NCI-H82 treated with DMSO at 0.1 percent for 48 hours (cell line): ENCODE results near the gene SWI5.
A peak's percentile ranks its signal among the peaks of the same experiment; 100 is the strongest.
"Not testable (repeated sequence)": the region's sequence is repeated elsewhere in the genome, so short reads cannot be mapped to it uniquely, and the experiment has no call there.

ENCODE experiments used
- DNase-seq: peaks from one replicate; lab custom pipeline; 2025; ENCODE audit not compliant: unreplicated experiment; lab: John Stamatoyannopoulos, UW

The SWI5 gene

DNA sequence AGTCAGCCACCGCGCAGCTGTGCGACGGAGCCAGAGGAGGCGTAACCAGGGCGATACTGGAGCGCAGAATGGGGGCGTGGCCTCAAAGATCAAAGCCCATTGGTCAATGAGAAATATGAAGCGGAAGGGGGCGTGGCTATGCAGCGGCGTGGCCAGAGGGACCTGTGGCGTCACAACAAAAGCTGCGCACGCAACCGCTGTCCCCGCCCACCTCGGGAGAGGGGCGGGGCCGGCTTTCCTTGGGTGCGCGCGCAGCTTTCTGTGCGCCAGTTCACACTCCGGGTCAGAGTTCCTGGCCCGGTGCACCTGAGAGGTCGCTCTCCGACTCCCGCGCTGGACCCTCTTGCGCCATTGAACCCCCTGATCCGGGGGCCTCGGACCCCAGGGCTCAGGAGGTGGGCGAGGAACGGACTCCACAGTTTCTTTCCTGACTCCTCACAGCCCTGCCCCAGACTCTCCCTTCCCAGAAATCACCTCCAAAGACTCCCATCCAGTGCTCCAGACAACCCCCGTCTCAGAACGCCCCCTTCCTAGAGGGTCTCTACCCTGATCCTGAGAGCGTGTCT lies at the start of gene SWI5:
SWI5 (plus strand) TSS at position 269 of the 566 bp plus-strand sequence.
- DNase-seq = peak; percentile 99

DNA sequence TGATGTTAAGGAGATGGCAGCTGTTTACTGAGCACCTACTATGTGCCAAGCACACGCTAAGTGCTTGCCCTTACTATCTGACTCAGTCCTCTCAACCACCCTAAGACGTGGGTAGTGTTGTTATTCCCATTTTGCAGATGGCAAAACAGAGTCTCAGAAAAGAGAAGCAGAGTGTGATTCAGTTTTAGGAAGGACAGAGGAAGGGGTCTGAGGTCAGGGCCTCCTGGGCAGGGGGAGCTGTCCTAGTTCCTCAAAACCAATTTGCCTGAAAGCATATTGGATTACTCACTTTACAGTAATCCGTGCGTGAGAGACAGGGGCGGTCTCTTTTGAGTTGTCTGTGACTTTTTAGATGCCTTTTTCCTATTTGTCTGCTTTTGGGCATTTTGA lies 49.7 kb upstream of the SWI5 start:
- DNase-seq = no peak

DNA sequence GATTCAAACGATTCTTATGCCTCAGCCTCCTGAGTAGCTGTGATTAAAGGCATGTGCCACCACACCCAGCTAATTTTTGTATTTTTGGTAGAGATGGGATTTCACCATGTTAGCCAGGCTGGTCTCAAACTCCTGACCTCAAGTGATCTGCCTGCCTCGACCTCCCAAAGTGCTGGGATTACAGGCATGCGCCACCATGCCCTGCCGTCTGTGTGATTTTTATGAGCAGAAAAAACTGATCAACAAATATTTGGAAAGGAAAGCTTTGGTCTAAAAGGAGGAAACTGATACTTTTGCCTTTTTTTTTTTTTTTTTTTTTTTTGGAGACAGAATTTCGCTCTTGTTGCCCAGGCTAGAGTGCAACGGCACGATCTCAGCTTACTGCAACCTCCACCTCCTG lies 45.2 kb upstream of the SWI5 start:
- DNase-seq = not testable (repeated sequence)

GRCh38 chr9:128231638-128232527 lies 44.2 kb upstream of the SWI5 start:
- DNase-seq = no peak

DNA sequence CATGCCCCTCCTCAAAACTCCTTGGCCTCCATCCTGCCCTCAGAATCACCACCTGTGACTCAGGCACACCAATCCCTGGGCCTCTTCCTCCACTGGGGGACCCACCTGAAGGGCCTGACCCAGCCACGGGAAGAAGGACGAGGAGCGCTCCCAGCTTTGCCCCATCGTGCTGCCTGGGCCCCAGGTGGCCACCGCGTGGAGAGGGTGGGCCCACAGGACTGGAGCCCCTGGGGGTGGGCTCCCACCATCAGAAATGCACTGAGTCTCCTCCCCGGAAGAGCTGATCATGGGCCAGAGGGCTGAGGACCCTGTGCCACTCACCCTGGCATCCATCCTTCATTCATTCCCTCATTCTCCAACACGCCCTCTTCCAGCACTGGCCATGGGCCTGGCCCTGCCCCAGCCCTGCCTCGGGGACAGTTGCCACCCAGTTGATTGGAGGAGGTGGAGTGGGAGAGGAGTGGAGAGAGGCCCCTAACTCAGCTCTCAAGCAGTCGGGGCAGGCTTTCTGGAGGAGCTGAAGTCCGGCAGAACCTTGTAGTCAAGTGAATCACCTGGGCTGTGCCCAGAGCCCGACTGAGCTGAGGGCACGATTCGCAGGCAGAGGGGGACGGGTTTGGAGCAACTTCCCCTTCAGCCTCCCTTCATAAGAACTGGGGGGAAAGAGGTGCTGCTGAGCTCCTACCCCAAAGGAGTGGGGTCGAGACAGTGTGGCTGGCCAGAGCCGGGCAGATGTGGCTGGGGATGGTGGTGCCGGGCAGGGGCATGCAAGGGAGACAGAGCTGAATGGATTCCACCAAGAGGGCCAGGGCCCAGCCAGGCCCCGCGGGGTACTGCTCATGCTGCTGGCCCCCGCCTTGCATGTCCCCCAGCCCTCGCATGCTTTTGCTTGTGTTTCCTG lies 43.3 kb upstream of the SWI5 start:
- DNase-seq = no peak

DNA sequence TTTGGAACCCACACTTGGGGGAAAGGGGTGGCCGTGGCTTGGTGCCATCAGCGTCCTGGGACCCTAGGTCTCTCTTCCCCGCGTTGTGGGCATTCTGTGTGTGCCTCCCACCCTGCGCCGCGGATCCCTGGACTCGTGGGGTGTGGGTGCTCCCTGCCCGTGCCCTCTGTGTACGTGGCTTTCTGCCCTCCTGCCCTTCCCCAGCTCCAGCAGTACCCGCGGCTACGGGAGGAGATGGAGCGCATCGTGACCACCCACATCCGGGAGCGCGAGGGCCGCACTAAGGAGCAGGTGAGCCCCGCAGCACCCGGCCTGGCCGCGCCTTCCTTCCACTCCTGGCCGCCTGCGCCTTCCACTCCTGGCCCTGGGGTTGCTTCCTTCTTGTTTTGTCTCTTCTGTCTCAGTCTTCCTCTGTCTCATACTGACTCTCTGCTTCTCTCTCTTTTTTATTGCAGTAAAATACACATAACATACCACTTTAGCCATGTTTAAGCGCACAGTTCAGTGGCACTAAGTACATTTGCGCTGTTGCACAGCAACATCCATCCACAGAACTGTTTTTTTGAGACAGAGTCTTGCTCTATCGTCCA lies 42.2 kb upstream of the SWI5 start:
- no peak for DNase-seq

DNA sequence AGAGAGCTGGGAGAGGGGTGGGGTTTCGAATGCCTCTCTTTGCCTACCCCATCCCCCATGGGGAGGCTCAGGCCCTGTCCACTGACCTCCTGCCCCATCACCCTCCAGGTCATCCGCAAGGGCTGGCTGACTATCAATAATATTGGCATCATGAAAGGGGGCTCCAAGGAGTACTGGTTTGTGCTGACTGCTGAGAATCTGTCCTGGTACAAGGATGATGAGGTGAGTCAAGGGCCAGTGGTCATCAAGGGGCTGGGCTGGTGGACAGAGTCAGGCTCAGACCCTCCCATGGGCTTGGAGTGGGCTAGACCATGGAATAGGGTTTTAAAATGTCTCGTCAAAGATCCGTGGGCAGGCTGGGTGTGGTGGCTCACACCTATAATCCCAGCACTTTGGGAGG lies 34.0 kb upstream of the SWI5 start:
- no peak for DNase-seq

DNA sequence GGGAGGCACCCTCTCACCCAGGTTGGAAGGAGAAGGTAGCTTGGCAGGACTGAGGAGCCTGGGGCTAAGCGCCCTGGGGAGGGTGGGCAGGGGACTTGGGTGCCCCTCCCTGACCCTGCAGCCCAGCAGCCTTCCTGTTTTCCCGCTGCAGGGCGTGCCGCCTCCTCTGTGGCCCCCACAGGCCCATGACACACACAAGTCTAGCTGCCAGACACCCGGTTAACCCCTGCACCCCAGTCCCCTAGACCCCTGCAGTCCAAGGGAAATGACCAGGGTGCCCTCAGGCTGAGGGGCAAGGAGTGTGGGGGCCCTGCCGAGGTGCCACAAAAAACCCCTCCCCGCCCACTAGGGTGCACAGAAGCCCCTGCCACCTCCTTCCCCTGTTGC lies 33.3 kb upstream of the SWI5 start:
- no peak for DNase-seq

- DNase-seq = no peak
Measured at GRCh38 chr9:128243215-128244018, 32.7 kb upstream of the SWI5 start.

DNA sequence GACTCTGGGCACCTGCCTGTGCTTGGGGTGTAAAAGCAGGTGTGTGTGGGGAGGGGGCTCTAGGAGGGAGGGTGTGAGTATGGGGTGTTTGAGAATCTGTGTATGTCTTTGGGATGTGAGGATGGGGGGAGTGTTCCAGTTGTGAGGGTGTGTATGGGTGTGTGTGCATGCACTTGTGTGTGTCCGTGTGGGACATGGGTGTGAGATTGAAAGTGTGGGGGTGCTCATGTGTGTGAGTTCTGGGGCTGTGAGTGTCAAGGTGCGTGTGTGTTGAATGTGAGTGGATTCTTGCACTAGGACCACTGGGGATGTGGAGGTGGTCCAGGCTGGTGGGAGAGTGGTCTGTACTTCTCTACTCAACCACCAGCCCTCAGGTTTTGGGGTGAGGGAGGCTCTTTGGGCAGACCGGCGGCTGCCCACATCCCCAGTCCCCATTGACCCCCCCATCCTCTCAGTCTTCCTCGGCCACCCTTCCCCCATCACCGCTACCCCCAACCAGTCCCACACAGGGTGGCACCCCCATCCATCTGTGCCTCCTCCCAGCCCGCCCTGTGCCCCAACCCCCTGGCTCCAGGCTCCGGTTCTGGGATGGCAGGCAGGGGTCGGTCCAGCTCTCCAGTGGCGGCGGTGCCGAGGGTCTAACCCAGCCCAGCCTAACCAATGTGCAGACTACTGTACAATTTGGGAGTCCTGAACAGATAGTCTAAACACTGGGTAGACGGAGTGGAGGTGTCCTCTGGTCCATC lies 31.8 kb upstream of the SWI5 start:
- DNase-seq = no peak

DNA sequence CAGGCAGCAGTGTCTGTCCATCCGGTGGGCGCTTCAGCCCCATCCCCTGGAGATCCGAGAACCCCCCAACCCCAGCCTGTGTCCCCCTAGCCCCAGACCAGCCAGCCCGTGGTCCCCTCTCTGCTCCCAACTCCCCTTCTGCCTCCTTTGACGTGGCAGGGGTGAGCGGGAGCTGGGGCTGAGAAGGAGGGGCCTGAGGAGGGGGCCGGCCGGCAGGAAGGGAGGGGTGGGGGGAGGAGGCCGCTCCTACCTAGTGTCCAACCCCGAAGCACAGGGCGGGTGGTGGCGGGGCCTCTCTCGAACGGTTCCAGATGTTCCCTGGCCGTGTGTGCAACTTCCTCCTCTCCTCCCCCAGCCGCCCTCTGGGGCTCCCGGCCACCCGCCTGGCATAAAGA lies 31.2 kb upstream of the SWI5 start:
- no peak for DNase-seq

DNA sequence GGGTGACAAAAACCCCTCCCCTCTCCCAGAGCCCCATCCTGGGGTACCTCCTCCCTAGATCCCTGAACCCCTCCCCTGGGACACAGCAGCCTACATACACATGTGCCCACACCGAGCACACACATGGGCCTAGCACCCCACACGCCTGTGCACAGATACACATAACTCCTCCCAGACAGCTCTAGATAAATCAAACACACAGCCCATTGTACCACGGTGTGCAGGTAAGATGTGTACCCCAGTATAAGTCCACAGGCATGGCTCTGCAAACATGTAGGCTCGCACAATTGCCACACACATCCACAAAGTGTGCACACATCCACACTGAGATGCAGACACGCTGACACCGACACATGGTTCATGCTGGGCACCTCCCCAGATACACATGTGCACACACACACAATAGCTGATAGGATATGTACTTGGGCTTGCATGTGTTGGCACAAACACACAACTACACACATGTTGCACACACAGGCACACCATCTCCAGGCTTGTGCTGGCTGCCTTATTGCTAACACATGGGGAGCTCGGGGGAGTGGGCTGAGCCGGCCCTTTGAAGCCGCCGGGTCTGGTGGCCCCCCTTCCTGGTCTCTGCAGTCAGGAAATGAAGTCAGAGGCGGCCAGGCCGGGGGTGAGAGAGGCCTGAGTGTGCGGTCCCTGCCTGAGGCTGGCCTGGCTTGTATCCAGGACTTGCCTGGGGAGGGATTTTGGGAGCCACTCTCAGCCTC lies 30.5 kb upstream of the SWI5 start:
- DNase-seq = no peak

- no peak for DNase-seq
Measured at GRCh38 chr9:128246471-128246870, 29.6 kb upstream of the SWI5 start.

DNA sequence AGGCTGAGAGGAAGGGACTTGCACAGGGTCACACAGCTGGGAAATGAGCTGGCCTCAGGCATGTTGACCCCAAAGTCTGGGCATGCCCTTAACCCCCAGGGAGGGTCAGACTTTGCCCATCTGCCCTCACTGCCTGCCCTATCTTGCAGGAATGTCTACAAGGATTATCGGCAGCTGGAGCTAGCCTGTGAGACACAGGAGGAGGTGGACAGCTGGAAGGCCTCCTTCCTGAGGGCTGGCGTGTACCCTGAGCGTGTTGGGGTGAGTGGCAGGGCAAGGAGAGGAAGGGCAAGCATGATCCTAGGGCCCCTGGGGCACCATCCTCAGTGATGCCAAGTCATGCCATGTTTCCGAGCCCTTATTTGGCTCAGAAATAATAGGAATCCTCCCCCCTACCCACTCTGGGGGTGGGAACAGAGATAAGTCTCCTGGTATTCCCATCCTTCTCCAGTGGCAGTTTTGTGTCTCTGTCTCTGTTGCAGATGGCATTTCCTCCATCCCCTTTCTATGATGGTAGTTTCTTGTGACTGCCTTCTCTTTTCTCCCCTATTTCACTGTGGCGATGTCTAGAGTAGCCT lies 28.8 kb upstream of the SWI5 start:
- no peak for DNase-seq

DNA sequence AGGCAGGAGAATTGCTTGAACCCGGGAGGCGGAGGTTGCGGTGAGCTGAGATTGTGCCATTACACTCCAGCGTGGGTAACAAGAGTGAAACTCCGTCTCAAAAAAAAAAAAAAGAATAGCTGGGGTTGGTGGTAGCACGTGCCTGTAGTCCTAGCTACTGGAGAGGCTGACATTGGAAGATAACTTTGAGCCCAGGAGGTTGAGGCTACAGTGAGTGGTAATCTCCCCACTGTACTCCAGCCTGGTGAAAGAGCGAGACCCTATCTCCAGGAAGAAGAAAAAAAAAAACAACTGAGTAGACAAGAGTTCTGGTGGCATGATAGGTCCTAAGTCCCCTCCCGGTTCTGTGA lies 26.5 kb upstream of the SWI5 start:
- no peak for DNase-seq

GRCh38 chr9:128249908-128250838 lies 25.9 kb upstream of the SWI5 start:
- DNase-seq = no peak

DNA sequence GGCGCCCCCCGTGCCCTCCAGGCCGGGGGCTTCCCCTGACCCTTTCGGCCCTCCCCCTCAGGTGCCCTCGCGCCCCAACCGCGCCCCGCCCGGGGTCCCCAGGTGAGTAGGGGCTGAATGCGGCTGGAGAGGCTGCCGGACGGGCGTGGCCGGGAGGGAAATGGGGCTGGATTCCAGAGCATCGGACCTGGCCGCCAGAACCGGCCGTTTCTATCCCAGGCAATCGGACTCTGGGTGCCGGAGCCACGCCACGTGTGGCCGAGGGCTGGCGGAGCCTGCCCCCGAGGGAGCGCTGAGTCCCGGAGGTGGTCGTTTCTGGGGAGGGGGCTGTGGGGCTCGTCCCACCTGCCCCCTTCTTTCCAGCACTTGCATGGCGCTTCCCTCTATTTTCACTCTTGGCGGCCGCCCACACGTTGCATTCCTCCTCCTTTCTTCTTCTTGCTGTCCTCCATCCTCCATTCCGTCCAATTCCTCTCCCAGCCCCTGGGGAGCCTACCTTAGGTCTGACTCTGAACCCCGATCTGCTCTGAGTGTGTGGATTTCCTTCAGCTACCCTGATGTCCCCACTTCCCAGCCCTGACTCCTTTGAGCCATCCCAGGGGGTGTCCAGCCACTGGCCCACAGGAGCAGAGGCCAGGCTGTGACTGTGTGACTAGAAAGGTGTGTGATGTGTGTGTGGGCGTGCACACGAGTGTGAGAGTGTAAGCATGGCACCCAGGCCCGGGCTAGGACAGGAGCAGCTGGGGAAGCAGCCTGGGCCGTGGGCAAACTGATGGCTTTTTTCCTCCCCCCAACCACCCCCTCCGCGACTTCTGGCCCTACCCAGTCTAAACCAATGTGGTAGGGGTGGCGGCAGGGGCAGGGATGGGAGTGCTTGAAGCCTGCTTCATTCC lies 25.0 kb upstream of the SWI5 start:
- no peak for DNase-seq
